MCF 10A (cell line): ENCODE results near the gene GRB2. TPM values are rescaled to one million over a fixed set of nuclear protein-coding genes. Genes with fewer than 3 reads are reported as not detected.
"Not testable (repeated sequence)": the region's sequence is repeated elsewhere in the genome, so short reads cannot be mapped to it uniquely, and the experiment has no call there.

Source experiments
- BruUV-seq: library from RNA; stranded (reverse); fragments of 400-500 nt; replicated peaks from 2 replicates; lab custom pipeline; 2021; lab: Mats Ljungman, UMichigan
- CTCF ChIA-PET: fragments of 300-600 bp; sonication (Branson Sonifier 250); formaldehyde crosslinking; extraction: SDS; loops from one replicate; lab custom pipeline; 2021; ENCODE audit warnings: antibody characterized with exemption, inconsistent platforms; lab: Yijun Ruan, JAX
- POLR2A ChIA-PET: fragments of 300-600, 350-650 bp; sonication (Branson Sonifier 250); formaldehyde crosslinking; extraction: SDS; loops from one replicate; lab custom pipeline; 2020; ENCODE audit warnings: antibody characterized with exemption, inconsistent platforms; lab: Yijun Ruan, JAX
- DNase-seq: peaks from one replicate; pipeline ENCODE4 v3.0.0-alpha.2; 2018; ENCODE audit not compliant: unreplicated experiment
- H3K27ac Mint-ChIP-seq: one replicate; pipeline ENCODE4 v1.8.0; 2022; ENCODE audit warnings: mild to moderate bottlenecking, low read depth, mixed read lengths; ENCODE audit not compliant: unreplicated experiment
- H3K27me3 Mint-ChIP-seq: one replicate; pipeline ENCODE4 v1.8.0; 2022; ENCODE audit warnings: mixed read lengths; ENCODE audit not compliant: insufficient read depth, unreplicated experiment
- H3K36me3 Mint-ChIP-seq: one replicate; pipeline ENCODE4 v1.8.0; 2022; ENCODE audit warnings: mild to moderate bottlenecking, moderate library complexity, mixed read lengths; ENCODE audit not compliant: insufficient read depth, unreplicated experiment
- H3K4me1 Mint-ChIP-seq: one replicate; pipeline ENCODE4 v1.8.0; 2022; ENCODE audit warnings: mixed read lengths; ENCODE audit not compliant: insufficient read depth, unreplicated experiment
- H3K4me3 Mint-ChIP-seq: one replicate; pipeline ENCODE4 v1.8.0; 2022; ENCODE audit warnings: mild to moderate bottlenecking, moderate library complexity, mixed read lengths; ENCODE audit not compliant: unreplicated experiment
- H3K9me3 Mint-ChIP-seq: one replicate; pipeline ENCODE4 v1.8.0; 2022; ENCODE audit warnings: mixed read lengths; ENCODE audit not compliant: unreplicated experiment
- CTCF ChIP-seq: fragments of 200-600 bp; IDR thresholded peaks from one replicate; pipeline ENCODE4 v1.8.0; 2022; ENCODE audit warnings: antibody characterized with exemption, mild to moderate bottlenecking; ENCODE audit not compliant: unreplicated experiment
- intact Hi-C: fragments of 100-400 bp; cut with micrococcal nuclease; formaldehyde crosslinking; loops from 2 replicates; pipeline ENCODE4 v1.14.1; 2022
- total RNA-seq: library from RNA; stranded (reverse); gene quantifications from 2 replicates; pipeline ENCODE4 v1.2.3, GENCODE V29; 2022

GRB2 gene
- total RNA-seq, 1 experiment from 2014 or later = 67.1 TPM

DNA sequence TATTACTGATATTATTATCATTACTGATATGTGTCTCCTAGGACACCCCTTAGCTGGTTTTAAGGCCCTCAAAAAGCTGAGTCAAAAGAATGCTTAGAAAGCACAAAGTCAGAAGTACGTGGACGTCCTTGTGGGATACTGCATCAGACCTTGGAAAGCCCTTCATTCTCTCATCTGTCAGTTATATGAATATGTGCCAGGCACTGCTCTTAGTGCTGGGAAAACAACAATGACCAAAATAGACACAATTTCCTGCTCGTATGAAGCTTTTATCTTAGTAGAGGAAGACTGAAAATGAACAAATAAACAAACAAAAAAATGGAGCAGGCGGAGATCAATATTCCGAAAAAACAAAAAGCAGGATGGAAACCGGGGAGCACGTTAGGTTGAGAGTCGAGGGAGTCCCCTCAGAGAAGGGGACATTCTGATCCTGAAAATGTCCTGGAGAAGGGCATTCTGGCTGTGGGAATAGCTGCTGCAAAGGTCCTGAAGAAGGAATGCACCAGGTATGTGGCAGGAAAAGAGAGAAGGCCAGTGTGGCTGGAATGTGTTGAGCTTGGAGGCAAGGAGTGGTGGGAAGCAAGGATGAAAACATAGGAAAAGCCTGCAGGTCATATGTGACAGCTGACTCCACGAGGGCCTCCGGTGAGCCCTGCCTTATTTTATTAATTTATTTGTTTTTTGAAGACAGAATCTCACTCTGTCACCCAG is 35.4 kb upstream of the GRB2 start:
- Mint-ChIP-seq H3K4me1 (peaks cover 10% of the 10 kb centered on the region), H3K9me3 (no peaks in the 10 kb centered on the region), H3K27me3 (no peaks in the 10 kb centered on the region), H3K36me3 (no peaks in the 10 kb centered on the region), H3K4me3 (no peak overlapping the region), H3K27ac (peak overlapping the region; percentile 59)
- POLR2A ChIA-PET = interaction anchor here (0.6 to 1.0 kb wide), 4 partner anchors 15 to 84 kb away, joined by 3 read pairs; partner anchors contain the start of genes LLGL2 and TMEM94
- BruUV-seq = no TSS peak
- CTCF ChIA-PET = interaction anchor here (1.0 kb wide), 1 partner anchor 14 kb away, joined by 3 read pairs; no protein-coding TSS in a partner anchor
- no peak for DNase-seq
- TF ChIP-seq CTCF = no peak
- intact Hi-C loops = no loop called here

- no TSS peak for BruUV-seq
- peaks cover 7% of the 10 kb centered on the region for H3K4me1 Mint-ChIP-seq
- H3K27me3 Mint-ChIP-seq = no peaks in the 10 kb centered on the region
- H3K4me3 Mint-ChIP-seq = no peak overlapping the region
- POLR2A ChIA-PET = interaction anchor here (0.8 kb wide), 1 partner anchor 12 kb away, joined by 3 read pairs; no protein-coding TSS in a partner anchor
- intact Hi-C loops = no loop called here
- no peaks in the 10 kb centered on the region for H3K9me3 Mint-ChIP-seq
- DNase-seq = no peak
- TF ChIP-seq CTCF = no peak
- H3K36me3 Mint-ChIP-seq = no peaks in the 10 kb centered on the region
- CTCF ChIA-PET = no interaction called here
- no peak overlapping the region for H3K27ac Mint-ChIP-seq
Measured at GRCh38 chr17:75439287-75439686, 33.8 kb upstream of the GRB2 start.

GRCh38 chr17:75437404-75437803 is 31.9 kb upstream of the GRB2 start:
- BruUV-seq, H3K27me3 Mint-ChIP-seq, H3K36me3 Mint-ChIP-seq, intact Hi-C loops, H3K4me3 Mint-ChIP-seq, DNase-seq, CTCF ChIA-PET, H3K27ac Mint-ChIP-seq, H3K4me1 Mint-ChIP-seq, H3K9me3 Mint-ChIP-seq: not testable (repeated sequence)
- POLR2A ChIA-PET = interaction anchor here (0.7 kb wide), 1 partner anchor 81 kb away, joined by 5 read pairs; no protein-coding TSS in a partner anchor

GRCh38 chr17:75434433-75434832 is 29.0 kb upstream of the GRB2 start:
- H3K4me3 Mint-ChIP-seq, DNase-seq, H3K9me3 Mint-ChIP-seq, H3K27ac Mint-ChIP-seq, BruUV-seq, H3K4me1 Mint-ChIP-seq, intact Hi-C loops, H3K27me3 Mint-ChIP-seq, H3K36me3 Mint-ChIP-seq: not testable (repeated sequence)
- CTCF ChIA-PET = interaction anchor here (0.5 to 1.0 kb wide), 3 partner anchors 9 to 122 kb away, joined by 3 to 4 read pairs (median 4); no protein-coding TSS in a partner anchor
- POLR2A ChIA-PET = interaction anchor here (0.7 kb wide), 1 partner anchor 21 kb away, joined by 5 read pairs; the partner anchor contains the start of gene TMEM94

- Mint-ChIP-seq H3K36me3 (no peaks in the 10 kb centered on the region), H3K4me1 (peaks cover 5% of the 10 kb centered on the region), H3K4me3 (no peak overlapping the region), H3K9me3 (no peaks in the 10 kb centered on the region), H3K27me3 (no peaks in the 10 kb centered on the region), H3K27ac (no peak overlapping the region)
- ChIA-PET POLR2A (no interaction called here), CTCF (interaction anchor here (0.6 to 1.0 kb wide), 2 partner anchors 201 to 894 kb away, joined by 3 to 4 read pairs; no protein-coding TSS in a partner anchor)
- no TSS peak for BruUV-seq
- no peak for TF ChIP-seq CTCF
- DNase-seq = no peak
- intact Hi-C loops = no loop called here
Measured at GRCh38 chr17:75433218-75433783, 27.8 kb upstream of the GRB2 start.
